Anterior cingulate cortex (tissue), 58 donors: ENCODE measurements around the gene TAPBP.
A peak's percentile ranks its signal among the peaks of the same experiment; 100 is the strongest.

ENCODE experiments used
- DNase-seq, 58 donors: peaks; one replicate each; lab custom pipeline; 2025; lab: John Stamatoyannopoulos, UW

The TAPBP gene

DNA sequence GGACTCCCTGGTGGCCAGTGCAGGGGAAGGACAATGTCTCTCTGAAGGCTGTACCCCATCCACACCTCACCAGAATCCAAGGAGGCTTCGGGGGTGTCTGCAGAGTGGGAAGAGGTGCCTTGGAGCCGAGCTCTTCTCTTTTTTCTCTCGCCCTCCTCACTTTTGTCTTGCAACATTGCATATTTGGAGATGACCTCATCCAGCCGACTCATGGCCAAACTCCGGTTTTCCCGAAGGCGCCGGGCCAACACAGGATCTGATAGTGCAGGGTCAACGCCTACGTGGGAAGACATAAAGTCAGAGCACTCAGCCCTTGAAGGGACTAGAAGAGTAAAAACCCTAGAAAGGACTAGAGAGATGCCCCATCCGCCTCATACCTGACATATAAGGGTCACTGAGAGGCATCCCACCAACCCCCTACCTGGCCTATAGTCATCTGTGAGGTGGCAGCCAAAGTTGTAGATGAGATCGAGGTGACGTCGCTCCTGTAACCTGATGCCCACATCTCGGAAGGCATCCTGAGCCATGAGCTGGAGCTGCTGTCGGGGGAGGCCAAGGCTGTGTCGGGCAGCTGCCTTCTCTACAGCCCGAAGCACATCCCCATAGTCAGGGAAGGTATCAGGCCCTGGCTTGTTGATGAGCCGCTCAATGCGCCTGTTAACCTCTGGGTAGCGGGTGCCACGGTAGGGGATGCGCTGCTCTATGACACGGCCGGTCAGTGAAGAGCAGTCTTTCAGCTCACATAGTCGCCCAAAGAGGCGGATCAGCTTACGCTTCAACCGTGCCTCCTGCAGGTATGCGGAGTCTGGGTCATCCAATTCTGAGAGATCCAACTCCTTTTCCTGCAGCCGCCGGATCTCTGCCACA, 6.7 kb upstream of the TAPBP start:
- DNase-seq = no peak

DNA sequence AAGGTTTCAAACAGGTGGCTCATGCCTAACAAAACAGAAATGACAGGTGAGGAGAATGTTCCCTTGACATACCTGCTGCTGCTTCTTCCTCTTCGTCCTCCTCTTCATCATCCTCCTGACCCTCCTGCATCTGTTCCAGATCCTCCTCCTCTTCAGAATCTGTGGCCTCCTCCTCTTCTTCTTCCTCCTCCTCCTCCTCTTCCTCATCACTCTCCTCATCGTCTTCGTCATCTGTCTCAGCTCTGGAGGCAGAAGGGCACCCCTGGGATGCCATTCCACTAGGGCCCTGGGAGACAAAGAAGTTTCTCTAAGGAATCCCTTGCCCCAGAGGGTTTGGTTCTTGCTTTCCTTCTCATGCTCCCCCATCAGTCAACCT, 6.0 kb upstream of the TAPBP start:
- no peak for DNase-seq

DNA sequence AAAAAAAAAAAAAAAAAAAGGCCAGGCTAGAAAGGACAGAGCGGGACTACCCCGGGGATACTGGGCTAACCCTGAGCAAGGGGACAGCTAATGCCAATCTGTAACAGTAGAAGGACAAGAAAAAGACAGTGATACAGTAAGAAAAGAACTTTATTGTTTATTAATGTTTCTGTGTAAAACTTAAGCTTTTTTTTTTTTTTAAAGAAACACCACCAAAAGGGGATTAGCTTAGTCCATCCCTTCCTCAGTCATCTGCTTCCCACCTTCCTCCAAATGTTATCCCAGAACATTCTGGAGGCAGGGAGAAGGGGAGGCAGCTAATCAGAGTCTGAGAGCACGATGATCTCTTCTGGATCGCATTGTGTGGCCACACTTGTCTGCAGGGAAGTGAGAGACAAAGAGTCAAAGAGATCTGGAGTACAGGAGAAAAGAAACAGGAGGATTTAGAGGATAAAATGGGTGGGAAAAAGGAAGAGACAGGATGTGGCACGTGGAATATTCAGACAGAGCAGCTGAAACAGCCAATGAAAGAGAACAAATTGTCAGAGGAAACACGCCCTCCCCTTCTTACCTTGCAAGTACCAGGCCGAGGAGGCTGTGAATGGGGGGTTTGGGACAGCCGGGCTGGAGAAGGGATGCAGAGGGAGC, 4.7 kb upstream of the TAPBP start:
- DNase-seq = no peak

DNA sequence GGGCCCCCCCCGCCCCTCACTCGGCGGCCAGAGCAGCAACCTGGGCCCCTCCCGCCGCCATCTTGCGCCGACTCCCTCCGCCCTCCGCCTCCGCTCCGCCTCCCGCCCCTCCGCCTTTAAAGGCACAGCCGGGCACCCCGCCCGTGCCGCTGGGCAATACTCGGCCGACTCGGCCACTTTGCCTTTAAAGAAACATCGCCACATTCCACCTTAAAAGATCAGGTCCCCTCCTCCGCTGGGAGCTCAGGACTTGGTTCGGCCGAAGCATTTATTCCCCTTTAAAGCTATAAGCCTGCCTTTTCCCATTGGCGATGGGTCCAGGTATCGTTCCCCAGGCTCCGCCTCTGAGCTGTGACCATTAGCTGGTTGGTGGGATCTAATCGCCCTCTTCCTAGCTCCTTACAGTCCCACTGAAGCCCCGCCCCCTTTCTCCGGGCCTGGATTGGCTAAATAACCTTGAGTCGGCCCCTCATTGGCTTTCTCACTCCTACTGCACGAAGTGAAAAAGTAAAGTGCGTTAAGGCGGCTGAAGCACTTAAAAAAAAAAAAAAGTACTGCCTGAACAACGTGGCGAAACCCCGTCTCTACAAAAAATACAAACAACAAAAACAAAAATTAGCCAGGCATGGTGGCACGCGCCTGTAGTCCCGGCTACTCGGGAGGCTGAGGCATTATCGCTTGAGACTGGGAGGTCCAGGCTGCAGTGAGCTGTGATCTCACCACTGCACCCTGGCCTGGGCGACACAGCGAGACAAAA, 4.0 kb upstream of the TAPBP start, which contains the start of gene ZBTB22:
Gene ZBTB22, minus strand, starts transcription at position 76 of the 757 bp plus-strand sequence. CDS start 828 bp downstream, outside the sequence.
- DNase-seq = peak; percentile 43 to 99 (median 97)

DNA sequence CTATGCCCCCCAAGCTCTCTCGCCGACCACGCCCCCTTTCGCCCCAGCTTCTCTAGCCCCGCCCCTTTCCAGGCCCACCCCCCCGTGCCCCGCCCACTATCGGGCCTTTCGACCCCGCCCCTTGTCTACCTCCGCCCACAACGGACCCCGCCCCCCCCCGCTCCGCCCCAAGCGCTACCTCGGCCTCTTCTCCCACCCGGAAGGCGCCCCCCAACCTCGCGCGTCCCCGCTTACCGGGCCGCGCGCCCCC, 3.5 kb upstream of the TAPBP start:
- peak in 11 of 58 donors; percentile 47 to 85 (median 75) for DNase-seq

DNA sequence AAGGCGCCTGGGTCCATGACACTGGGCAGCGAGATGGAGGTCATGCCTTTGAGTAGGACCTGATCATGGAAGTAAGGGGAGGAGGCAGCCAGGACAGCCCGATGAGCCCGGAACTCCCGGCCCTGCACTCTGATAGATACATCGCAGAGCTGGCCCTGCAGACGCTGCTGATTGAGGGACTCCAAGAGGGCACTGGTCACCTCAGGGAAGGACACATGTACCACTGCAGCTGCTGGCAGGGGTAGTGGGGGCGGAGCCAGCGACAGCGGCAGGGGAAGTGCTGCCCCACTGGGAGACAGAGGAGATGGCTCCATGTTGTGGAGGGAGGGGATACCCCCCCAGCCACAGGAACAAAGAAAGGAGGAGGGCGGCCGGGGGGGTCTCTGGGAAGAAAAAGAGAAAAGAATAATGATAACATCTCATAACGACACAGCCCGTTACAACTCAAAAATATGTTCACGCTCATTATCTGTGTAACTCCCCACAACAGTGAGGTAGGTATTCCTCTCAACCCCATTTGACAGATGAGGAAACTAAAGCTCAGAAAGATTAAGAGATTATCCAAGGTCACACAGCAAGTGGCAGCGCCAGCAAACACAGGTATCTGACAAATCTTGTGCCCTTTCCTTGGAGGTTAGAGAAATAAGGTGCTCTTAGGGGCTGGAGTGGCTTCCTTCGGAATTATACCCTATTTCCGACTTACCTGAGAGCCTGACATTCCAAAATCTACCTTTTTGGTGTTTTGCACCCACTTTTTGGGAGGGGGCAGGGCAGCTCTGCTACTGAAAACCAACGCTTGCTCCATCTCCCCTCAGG, 2.9 kb upstream of the TAPBP start:
- no peak for DNase-seq

DNA sequence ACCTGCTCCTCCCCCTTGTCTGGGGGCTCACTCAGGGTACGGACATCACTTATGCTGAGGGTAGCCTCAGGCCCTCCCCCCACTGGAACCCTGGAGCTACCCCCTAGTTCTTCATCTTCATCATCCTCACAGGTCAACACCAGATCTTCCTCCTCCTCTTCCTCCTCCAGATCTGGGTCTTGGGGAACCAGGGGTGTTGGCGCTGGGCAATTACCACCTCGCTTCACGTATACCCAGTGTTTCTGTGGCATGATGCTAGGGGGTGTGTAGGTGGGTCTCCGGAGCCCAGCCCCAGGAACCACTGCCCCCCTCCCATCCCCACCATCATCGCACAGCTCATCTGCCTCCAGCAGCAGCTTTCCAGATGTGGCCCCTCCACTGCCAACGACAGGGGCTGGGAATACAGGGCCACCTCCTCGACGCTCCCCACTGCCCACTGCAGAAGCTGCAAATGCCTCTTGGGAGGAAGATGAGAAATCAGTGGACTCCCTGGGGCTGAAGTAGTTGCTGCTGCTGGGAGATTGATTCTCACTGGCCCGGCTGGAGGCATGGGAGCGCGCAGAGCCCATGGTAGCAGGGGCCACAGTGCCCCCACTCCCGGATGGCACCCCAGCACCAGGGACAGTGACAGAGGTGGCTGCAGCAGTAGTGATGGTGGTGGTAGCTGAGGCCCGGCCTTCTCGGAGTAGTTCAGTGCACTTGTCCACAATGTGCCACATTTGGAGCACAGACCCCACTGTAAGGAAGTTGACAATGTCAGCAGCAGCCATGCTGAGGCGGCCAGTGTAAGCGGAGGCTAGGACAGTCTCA, 2.1 kb upstream of the TAPBP start:
- no peak for DNase-seq

DNA sequence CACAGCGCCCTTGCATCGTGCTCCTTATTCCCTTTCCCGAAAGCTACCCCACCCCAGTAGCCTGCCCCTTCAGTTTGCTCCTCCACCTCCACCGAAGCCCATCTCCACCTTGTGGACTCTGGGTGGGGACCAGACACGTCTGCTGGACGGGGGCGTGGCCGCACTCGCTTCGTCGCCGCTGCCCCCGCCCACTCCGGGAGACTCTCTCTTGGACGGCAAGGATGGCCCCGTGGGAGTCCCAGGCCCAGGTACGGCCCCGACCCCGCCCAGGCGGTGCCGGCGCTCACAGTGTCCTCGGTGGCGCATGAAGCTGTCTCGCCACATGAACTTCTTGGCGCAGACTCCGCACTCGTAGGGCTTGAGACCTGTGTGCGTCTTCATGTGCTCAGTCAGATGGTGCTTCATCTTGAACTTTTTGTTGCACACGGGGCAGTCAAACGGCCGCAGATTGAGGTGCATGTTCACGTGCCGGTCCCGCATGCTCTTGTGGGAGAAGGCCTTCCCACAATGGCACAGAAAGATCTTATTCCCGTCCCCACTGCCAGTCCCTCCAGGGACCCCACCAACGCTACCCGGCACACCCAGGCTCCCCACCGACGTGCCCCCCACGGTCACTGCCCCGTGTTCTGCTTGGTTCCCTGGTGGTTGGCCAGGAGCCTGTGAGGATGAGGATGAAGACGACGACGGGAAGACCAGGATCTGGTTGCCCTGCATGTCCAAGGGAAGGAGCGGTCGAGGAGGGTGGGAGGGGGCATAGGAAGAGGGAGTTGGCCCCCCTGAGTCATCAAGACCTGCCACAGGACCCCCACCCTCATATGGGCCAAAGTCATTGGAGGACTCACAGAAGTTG, 1.3 kb upstream of the TAPBP start:
- no peak for DNase-seq

DNA sequence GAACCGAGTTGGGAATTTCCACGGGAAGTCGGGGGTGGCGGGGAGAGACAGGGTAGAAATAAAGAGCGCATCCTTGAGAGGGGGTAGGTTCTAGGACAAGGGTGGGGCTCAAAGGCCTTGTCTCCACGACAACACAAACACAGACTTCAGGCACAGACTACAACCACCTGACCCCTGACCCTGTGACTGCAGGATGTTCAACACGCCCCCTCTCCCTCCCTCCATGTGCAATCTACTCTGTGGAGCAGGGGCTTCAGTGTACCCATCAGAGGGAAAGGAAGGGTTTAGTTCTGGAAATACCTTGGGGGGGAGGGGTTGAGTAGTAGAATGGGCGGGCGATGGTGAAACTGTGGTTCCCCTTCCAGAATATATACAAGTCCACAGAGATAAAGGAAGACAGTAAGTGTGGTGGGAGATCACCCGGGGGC, 651 bp upstream of the TAPBP start:
- peak in 34 of 58 donors; percentile 5 to 65 (median 34) for DNase-seq

DNA sequence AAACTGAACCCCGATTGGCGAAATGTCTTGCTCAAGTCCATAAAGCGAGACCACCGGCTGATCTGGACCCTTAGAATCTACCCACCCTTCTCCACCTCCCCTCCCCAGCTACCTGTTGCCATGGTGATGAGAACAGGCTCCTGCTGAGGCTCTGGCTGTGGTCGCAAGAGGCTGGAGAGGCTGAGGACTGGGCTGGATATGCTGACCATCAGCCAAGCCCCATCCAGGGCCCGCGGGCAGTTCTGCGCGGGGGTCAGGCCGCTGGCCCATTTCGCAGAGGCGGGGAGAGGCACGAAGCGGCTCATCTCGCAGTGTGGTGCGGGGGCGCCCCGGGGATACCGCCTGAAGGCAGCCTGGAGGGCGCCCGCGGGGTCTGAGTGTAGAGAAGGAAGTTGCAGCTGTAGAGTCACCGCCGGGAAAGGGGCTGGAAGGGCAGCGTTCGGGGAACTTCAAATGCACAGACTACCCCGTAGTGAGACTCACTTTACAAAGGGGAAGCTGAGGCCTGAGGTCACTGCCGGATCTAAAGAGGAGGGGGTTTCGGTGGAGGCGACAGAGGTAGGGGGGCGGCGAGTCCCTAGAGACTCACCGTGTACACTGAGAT, 671 bp downstream of the TAPBP start:
- DNase-seq = peak in 36 of 58 donors; percentile 10 to 70 (median 43)

DNA sequence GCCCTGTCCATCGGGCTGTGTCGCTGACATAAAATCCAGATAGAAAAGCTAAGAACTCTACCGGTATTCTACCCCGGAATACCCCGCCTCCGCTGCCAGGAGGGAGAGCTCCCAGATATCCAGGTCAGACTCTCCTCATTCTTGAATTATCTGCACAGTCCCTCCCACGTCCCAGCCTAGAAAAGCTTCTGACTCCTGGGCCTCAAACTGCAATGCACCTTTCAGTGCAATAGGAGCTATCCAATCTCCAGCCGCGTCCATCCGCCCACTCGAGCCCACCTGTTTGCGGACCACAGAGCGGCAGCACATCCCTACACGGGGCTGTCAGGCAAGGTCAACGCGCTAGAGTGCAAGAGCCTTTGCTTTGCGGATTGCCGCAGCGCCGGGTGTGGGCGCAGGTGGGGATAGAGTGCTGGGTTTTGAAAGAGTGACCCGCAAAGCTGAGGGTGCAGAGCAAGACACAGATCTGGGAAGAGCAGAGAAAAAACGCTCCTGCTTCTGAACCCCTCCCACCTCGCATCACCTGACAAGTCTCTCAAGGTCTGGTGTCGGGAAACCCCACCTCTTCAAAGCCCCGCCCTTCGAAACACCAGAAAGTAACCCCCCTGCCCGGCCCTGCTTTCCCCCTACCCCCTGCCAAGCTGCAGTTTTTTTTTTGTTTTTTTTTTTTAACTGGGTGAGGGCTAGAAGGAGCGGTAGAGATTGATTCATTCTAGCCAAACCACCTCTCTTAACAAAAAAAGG, 1.3 kb downstream of the TAPBP start:
- DNase-seq = peak in 49 of 58 donors; percentile 8 to 75 (median 49)

DNA sequence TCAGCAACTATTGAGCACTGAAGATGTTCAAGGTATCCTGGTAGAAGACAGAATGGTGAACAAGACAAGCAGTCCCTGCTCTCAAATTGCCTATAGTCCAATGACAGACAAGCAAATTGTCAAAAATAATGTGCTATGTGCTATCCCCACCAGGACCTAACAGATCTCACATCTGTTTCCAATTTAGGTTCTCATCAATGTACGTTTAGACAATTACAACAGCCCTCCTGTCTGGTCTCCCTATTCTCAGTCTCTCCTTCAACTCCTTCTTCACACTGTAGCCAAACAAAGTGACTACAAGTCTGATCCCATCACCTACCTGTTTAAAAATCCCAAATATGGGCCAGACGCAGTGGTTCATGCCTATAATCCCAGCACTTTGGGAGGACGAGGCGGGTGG, 7.5 kb downstream of the TAPBP start:
- DNase-seq = no peak

DNA sequence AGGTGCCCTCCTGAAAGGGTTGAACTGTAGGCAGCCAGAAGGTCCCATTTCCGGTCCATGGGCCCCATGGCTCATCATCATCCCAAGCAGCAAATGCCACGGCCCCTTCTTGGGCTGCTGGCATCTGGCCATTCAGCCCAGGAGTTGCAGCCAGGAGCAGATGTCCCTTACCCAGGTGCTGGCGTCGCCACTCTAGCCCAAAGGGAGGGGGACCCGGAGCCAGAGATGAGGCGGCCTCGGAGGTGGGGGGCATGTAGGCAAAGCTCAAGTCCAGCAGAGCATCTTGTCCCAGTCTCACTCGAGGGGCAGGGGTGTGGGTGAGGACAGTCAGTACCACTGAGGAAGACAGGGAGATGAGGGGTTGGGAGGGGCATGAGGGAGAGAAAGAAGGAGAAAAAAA, 8.8 kb downstream of the TAPBP start:
- DNase-seq = no peak

DNA sequence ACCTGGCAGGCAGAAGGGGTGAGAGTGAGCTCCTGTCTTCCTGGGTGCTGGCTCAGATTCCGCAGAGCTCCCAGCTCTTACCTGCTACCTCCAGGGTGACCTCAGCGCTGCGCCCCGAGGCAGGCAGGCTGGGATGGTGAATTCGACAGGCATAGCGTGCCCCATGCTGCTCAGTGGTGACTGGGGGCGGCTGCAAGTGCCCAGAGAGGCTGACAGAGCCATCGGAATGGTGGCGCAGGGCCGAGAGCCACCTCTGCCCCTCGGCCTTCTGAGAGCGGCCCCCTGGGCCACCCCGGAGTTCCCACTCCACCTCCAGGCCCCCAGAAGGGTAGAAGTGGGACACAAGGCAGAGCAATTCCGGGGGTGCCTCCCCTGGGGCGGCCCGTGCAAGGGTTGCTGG, 9.7 kb downstream of the TAPBP start:
- DNase-seq = no peak

DNA sequence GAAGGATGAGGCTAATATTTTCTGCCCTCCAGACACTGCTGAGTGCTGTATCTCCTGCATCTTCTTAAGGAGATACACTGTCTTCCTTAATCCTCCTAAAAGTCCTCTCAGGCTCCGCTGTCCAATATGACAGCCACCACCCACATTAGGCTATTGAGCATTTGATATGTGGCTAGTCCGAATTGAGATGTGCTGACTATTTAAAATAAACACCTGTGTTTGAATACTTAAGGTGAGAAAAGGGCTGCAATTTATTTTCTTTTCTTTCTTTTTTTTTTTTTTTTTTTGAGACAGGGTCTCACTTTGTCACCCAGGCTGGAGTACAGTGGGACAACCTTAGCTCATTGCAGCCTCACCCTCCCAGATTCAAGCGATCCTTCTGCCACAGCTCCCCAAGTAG, 12.0 kb downstream of the TAPBP start:
- no peak for DNase-seq

DNA sequence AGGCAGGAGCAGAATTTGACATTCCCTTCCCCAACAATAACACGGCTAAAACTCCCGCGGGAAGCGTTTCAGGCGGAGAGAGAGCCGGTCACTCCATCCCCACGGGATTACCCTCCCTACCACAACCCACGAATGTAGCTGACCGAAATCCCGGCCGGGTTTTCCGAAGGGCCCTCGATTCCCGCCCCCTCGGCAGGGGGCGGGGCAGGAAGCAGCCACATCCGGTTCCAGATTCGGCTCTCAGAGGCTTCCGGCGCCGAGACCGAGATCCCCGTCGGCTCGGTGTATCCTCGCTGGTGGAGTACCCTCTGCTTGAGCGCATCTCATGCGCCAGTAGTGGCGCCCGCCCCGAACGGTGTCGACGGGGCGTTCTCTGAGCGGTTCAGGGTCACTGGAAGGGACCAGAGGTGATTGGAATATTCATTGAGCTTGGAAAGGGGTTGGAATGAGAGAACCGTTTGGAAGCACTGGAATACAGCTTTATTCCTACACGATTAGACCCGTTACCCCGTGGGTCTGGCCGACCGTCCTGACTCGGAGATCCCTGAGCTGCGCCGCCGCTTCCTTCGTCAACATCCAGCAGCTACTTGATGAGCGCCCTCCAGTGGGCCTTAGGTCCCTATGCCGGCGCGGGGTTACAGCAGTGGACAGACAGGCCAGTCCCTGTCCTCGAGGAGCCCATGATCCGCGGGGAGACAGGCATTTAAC, 14.5 kb downstream of the TAPBP start:
- DNase-seq = peak; percentile 45 to 94 (median 85)

DNA sequence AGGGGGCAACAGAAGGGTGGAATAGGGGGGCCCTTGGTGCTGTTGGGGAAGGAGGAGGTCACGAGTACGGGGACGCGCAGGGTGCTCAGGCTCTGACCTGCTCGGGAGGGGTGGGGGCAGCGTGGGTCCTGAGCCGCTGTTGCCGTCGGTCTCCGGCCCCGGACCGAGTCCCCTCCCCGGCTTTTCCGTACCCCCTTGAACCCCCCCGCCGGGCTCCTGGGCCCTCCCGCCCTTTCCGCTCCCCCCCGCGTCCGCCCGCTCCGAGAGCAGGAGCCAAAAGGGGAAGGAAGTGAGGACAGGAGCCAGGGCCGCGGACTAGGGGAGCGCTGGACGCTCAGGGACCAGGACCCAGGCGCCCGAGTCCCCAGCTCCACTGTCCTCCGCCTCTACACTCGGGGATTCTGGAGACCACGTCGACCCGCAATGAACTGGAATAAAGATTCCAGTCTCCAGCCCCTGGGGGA, 15.1 kb downstream of the TAPBP start, which contains the start of gene RGL2:
Gene RGL2, minus strand, starts transcription at position 170 of the 464 bp plus-strand sequence. CDS start 332 bp downstream, outside the sequence.
- peak in 53 of 58 donors; percentile 22 to 89 (median 78) for DNase-seq
